ENCODE data around the gene CATSPERZ. TPM values are rescaled to one million over a fixed set of nuclear protein-coding genes. Genes with fewer than 3 reads are reported as not detected.
A peak's percentile ranks its signal among the peaks of the same experiment; 100 is the strongest.

The CATSPERZ gene
- total and polyA plus RNA-seq, 2 of the 13 experiments (the other 11 are each of a cell fraction or from before 2014, with no cell fraction given) = 0.22 to 0.48 TPM

GRCh38 chr11:64284048-64284961, 15.9 kb upstream of the CATSPERZ start, which contains the start of gene BAD (continued):
- no peak for TF ChIP-seq HNF1A (IDR thresholded peaks at IDR 0.05; ENCODE audit: low read depth)
- no peak for TF ChIP-seq HNF1A (CRISPR knock-in tag; IDR thresholded peaks at IDR 0.05; ENCODE audit: borderline replicate concordance)
- peak in 1 of 2 experiments; percentile 10; a peak in 2 of 4 replicates for TF ChIP-seq POLR2A (IDR thresholded peaks at IDR 0.05; ENCODE audit: insufficient read depth in 1 of 2, low read depth in 2 of 2, low read length in 2 of 2)
- no peak for TF ChIP-seq ZNF569 (CRISPR knock-in tag; IDR thresholded peaks at IDR 0.05; ENCODE audit: borderline replicate concordance)
- no peak for TF ChIP-seq ETV6 (CRISPR knock-in tag; conservative IDR thresholded peaks at IDR 0.05)
- no peak for TF ChIP-seq FOXO4 (CRISPR knock-in tag; conservative IDR thresholded peaks at IDR 0.05)
- TF ChIP-seq ZNF746 (CRISPR knock-in tag; IDR thresholded peaks at IDR 0.05) = 0 out of 2 replicates have a peak, but pooled peaks have one; percentile 2
- TF ChIP-seq ATF3 (CRISPR knock-in tag; IDR thresholded peaks at IDR 0.05) = no peak
- no peak; the same call in 1 of the 2 replicates for TF ChIP-seq DDIT3 (CRISPR knock-in tag; IDR thresholded peaks at IDR 0.05)
- TF ChIP-seq RERE (CRISPR knock-in tag; IDR thresholded peaks at IDR 0.05; ENCODE audit: low read depth) = no peak
- TF ChIP-seq NR2F1 (CRISPR knock-in tag; IDR thresholded peaks at IDR 0.05) = no peak; a peak in 1 of 4 replicates
- TF ChIP-seq ZNF383 (CRISPR knock-in tag; IDR thresholded peaks at IDR 0.05; ENCODE audit: borderline replicate concordance) = no peak
- TF ChIP-seq ZFY (CRISPR knock-in tag; IDR thresholded peaks at IDR 0.05) = peak; percentile 84
- no peak for TF ChIP-seq GATAD2A (CRISPR knock-in tag; IDR thresholded peaks at IDR 0.05)

All from HepG2 (cell line).